Upper lobe of left lung (tissue), 6 donors: Measurements from ENCODE around the gene EEF1AKMT3. TPM values are rescaled to one million over a fixed set of nuclear protein-coding genes. Genes with fewer than 3 reads are reported as not detected.

Experiments used
- ATAC-seq, 2 donors: fragments of 200-7000 bp; cut with Tn5 transposase; one replicate each; pipeline ENCODE4 v1.9.1; 2022; ENCODE audit warnings: mild to moderate bottlenecking in 2 of 2, moderate library complexity in 2 of 2; ENCODE audit not compliant: low FRiP score in 2 of 2
- DNase-seq, 2 donors: peaks; one replicate each; pipeline ENCODE4 v3.0.0-alpha.2; 2019 to 2020
- H3K27ac ChIP-seq, 4 donors: fragments of 200-600 bp; sonication (generic); one replicate each; pipeline ENCODE4 v1.5.1; 2016 to 2019
- H3K27me3 ChIP-seq, 4 donors: fragments of 200-600 bp; sonication (generic); one replicate each; pipeline ENCODE4 v1.5.1; 2017 to 2019
- H3K36me3 ChIP-seq, 4 donors: fragments of 200-600 bp; sonication (generic); one replicate each; pipeline ENCODE4 v1.5.1; 2016 to 2019
- H3K4me1 ChIP-seq, 4 donors: fragments of 200-600 bp; sonication (generic); one replicate each; pipeline ENCODE4 v1.5.1; 2018 to 2019
- H3K4me3 ChIP-seq, 4 donors: fragments of 200-600 bp; sonication (generic); one replicate each; pipeline ENCODE4 v1.5.1; 2017 to 2019; ENCODE audit warnings: mild to moderate bottlenecking in 2 of 4, moderate library complexity in 1 of 4
- H3K9me3 ChIP-seq, 4 donors: fragments of 200-600 bp; sonication (generic); one replicate each; pipeline ENCODE4 v1.5.1; 2018 to 2019
- CTCF ChIP-seq, 6 experiments: fragments of 450-650 bp in 4 of 6; fragments of 200-600 bp in 2 of 6; sonication (generic) in 2 of 6; IDR thresholded peaks; one replicate each; pipeline ENCODE4 v1.5.1; 2016 to 2019; ENCODE audit warnings: antibody characterized with exemption in 6 of 6
- EP300 ChIP-seq, 4 donors: sonication (generic); formaldehyde crosslinking; IDR thresholded peaks; one replicate each; pipeline ENCODE4 v1.5.1; 2017; ENCODE audit warnings: antibody characterized with exemption in 4 of 4, control low read depth in 2 of 4
- POLR2A ChIP-seq, 4 donors: fragments of 450-650 bp; IDR thresholded peaks; one replicate each; pipeline ENCODE4 v1.5.1; 2016 to 2017; ENCODE audit warnings: antibody characterized with exemption in 4 of 4, mild to moderate bottlenecking in 2 of 4
- POLR2AphosphoS5 ChIP-seq, 2 donors: sonication (generic); formaldehyde crosslinking; IDR thresholded peaks; one replicate each; pipeline ENCODE4 v1.5.1; 2017; ENCODE audit warnings: antibody characterized with exemption in 2 of 2
- WGBS, 2 donors: methylation state at CpG; one replicate each; pipeline ENCODE4 v1.1.5; 2017 to 2018; 5-methylcytosine and 5-hydroxymethylcytosine counted together
- total RNA-seq, 6 donors: library from RNA; depleted of rRNA in 4 of 6; stranded (reverse); fragments of >200 nt in 4 of 6; gene quantifications; one replicate each; pipeline versions ENCODE4 v1.1.0 to v1.2.1, GENCODE V29; 2016 to 2021
- donor health status: DM: no; HTN: no; CAD: no; lungs with moderate emphysema.
- donor health status: DM: no; HTN: yes; CAD: no; lungs with severe emphysema.

EEF1AKMT3 gene
- total RNA-seq, 6 donors from 2014 or later, result 4.2 to 18.3 (median 6.4) TPM

- H3K4me3 ChIP-seq, result peak overlapping the region in 3 of 4 donors; percentile 42 to 56 (median 51)
- WGBS, 2 donors, result 15 to 25% methylated on average over 8 to 16 of the region's 17 CpGs
- peaks cover 0 to 10% (median 5%) of the 10 kb centered on the region in 4 donors for H3K36me3 ChIP-seq
- H3K27me3 ChIP-seq, result peaks cover 0 to 24% (median 19%) of the 10 kb centered on the region in 4 donors
- DNase-seq, result peak in 1 of 2 donors; percentile 52
- peaks cover 26 to 34% (median 31%) of the 10 kb centered on the region in 4 donors for H3K4me1 ChIP-seq
- peak; percentile 1 to 48 for ATAC-seq
- TF ChIP-seq EP300 (IDR thresholded peaks at IDR 0.05), result no peak
- TF ChIP-seq CTCF (IDR thresholded peaks at IDR 0.05), result no peak
- TF ChIP-seq POLR2A (IDR thresholded peaks at IDR 0.05), result no peak
- TF ChIP-seq POLR2AphosphoS5 (IDR thresholded peaks at IDR 0.05), result no peak
- H3K9me3 ChIP-seq, result no peaks in the 10 kb centered on the region
- H3K27ac ChIP-seq, result no peak overlapping the region
These were observed 7.8 kb upstream of the EEF1AKMT3 start for GRCh38 chr12:57764662-57765002.

GRCh38 chr12:57765003-57765697 lies 7.3 kb upstream of the EEF1AKMT3 start:
- peak; percentile 26 to 65 for ATAC-seq
- peak; percentile 31 to 90 for DNase-seq
- Histone ChIP-seq H3K9me3 (no peaks in the 10 kb centered on the region), H3K27me3 (peaks cover 0 to 24% (median 19%) of the 10 kb centered on the region in 4 donors), H3K4me3 (peak overlapping the region in 3 of 4 donors; percentile 42 to 56 (median 51)), H3K4me1 (peaks cover 26 to 34% (median 31%) of the 10 kb centered on the region in 4 donors), H3K27ac (no peak overlapping the region), H3K36me3 (peaks cover 0 to 13% (median 5%) of the 10 kb centered on the region in 4 donors)
- TF ChIP-seq POLR2A (IDR thresholded peaks at IDR 0.05) (no peak), EP300 (IDR thresholded peaks at IDR 0.05) (no peak), POLR2AphosphoS5 (IDR thresholded peaks at IDR 0.05) (no peak), CTCF (IDR thresholded peaks at IDR 0.05) (peak in 4 of 6 experiments; percentile 14 to 33 (median 24))
- 0 to 1% methylated on average over 11 to 56 of the region's 60 CpGs for WGBS, 2 donors

GRCh38 chr12:57765698-57766463 lies 6.5 kb upstream of the EEF1AKMT3 start:
- peak; percentile 40 to 86 for DNase-seq
- H3K27me3 ChIP-seq, result peaks cover 0 to 24% (median 19%) of the 10 kb centered on the region in 4 donors

More at GRCh38 chr12:57765698-57766463, 6.5 kb upstream of the EEF1AKMT3 start:
- no peak overlapping the region for H3K27ac ChIP-seq
- 2 to 7% methylated on average over 10 to 12 of the region's 40 CpGs for WGBS, 2 donors
- peak overlapping the region in 3 of 4 donors; percentile 42 to 56 (median 51) for H3K4me3 ChIP-seq
- H3K9me3 ChIP-seq, result no peaks in the 10 kb centered on the region
- H3K36me3 ChIP-seq, result peaks cover 0 to 20% (median 9%) of the 10 kb centered on the region in 4 donors
- peak; percentile 23 to 54 for ATAC-seq
- no peak for TF ChIP-seq CTCF (IDR thresholded peaks at IDR 0.05)
- no peak for TF ChIP-seq POLR2A (IDR thresholded peaks at IDR 0.05)
- no peak for TF ChIP-seq EP300 (IDR thresholded peaks at IDR 0.05)
- TF ChIP-seq POLR2AphosphoS5 (IDR thresholded peaks at IDR 0.05), result no peak
- H3K4me1 ChIP-seq, result peaks cover 27 to 42% (median 31%) of the 10 kb centered on the region in 4 donors
